GM18519 (cell line): Measurements from ENCODE around the gene CACNA2D1.

ENCODE experiments used
- ATAC-seq: cut with Tn5 transposase; IDR thresholded peaks from one replicate; pipeline ENCODE4 v1.9.1; 2021; ENCODE audit warnings: mild to moderate bottlenecking, moderate library complexity; ENCODE audit not compliant: unreplicated experiment, low FRiP score

Gene CACNA2D1

GRCh38 chr7:82244947-82245517 is 198.5 kb downstream of the CACNA2D1 start:
- no peak for ATAC-seq

- no peak for ATAC-seq
Observed at GRCh38 chr7:82241356-82241755, 202.2 kb downstream of the CACNA2D1 start.

GRCh38 chr7:82235713-82236112 is 207.9 kb downstream of the CACNA2D1 start:
- no peak for ATAC-seq

- peak; percentile 39 for ATAC-seq
Observed at GRCh38 chr7:82234457-82235049, 209.0 kb downstream of the CACNA2D1 start.

GRCh38 chr7:82230811-82231581 is 212.6 kb downstream of the CACNA2D1 start:
- ATAC-seq: no peak

- no peak for ATAC-seq
Observed at GRCh38 chr7:82229164-82229563, 214.4 kb downstream of the CACNA2D1 start.

- no peak for ATAC-seq
Observed at GRCh38 chr7:82226191-82226590, 217.4 kb downstream of the CACNA2D1 start.

- no peak for ATAC-seq
Observed at GRCh38 chr7:82224529-82224928, 219.0 kb downstream of the CACNA2D1 start.

GRCh38 chr7:82223580-82223979 is 220.0 kb downstream of the CACNA2D1 start:
- ATAC-seq: no peak

- no peak for ATAC-seq
Observed at GRCh38 chr7:82221152-82221674, 222.4 kb downstream of the CACNA2D1 start.

- no peak for ATAC-seq
Observed at GRCh38 chr7:82212466-82212865, 231.1 kb downstream of the CACNA2D1 start.

GRCh38 chr7:82211333-82211732 is 232.2 kb downstream of the CACNA2D1 start:
- ATAC-seq: no peak

GRCh38 chr7:82210416-82211184 is 233.0 kb downstream of the CACNA2D1 start:
- ATAC-seq: no peak

GRCh38 chr7:82209179-82209747 is 234.3 kb downstream of the CACNA2D1 start:
- no peak for ATAC-seq

- no peak for ATAC-seq
Observed at GRCh38 chr7:82204694-82205093, 238.9 kb downstream of the CACNA2D1 start.

- no peak for ATAC-seq
Observed at GRCh38 chr7:82202965-82203364, 240.6 kb downstream of the CACNA2D1 start.

GRCh38 chr7:82202107-82202506 is 241.5 kb downstream of the CACNA2D1 start:
- no peak for ATAC-seq

GRCh38 chr7:82200601-82201000 is 243.0 kb downstream of the CACNA2D1 start:
- no peak for ATAC-seq

- ATAC-seq: no peak
Observed at GRCh38 chr7:82194016-82194643, 249.4 kb downstream of the CACNA2D1 start.

- no peak for ATAC-seq
Observed at GRCh38 chr7:82188636-82189035, 254.9 kb downstream of the CACNA2D1 start.
